GM12878 (cell line): ENCODE measurements around the gene MB21D2. TPM values are rescaled to one million over a fixed set of nuclear protein-coding genes. Genes with fewer than 3 reads are reported as not detected.

Experiments
- BCL3 ChIP-seq: IDR thresholded peaks from 2 replicates; pipeline ENCODE4 v1.6.1; 2011; ENCODE audit warnings: borderline replicate concordance, low read depth, mild to moderate bottlenecking, moderate library complexity, low read length; ENCODE audit not compliant: insufficient read depth, poor library complexity, severe bottlenecking
- BMI1 ChIP-seq: fragments of 450-650 bp; IDR thresholded peaks from 2 replicates; pipeline ENCODE4 v1.6.1; 2016; ENCODE audit warnings: mild to moderate bottlenecking, moderate library complexity, borderline replicate concordance
- RELA ChIP-seq: fragments of 450-650 bp; IDR thresholded peaks from 2 replicates; pipeline ENCODE4 v1.8.0; 2014; ENCODE audit warnings: borderline replicate concordance; ENCODE audit not compliant: partially characterized antibody
- REST ChIP-seq: IDR thresholded peaks from 2 replicates; pipeline ENCODE4 v1.6.1; 2012; ENCODE audit warnings: mild to moderate bottlenecking, low read depth, low read length
- SRF ChIP-seq, 2 experiments: IDR thresholded peaks; 2 replicates each; pipeline ENCODE4 v1.6.1; 2011; ENCODE audit warnings: low read depth in 2 of 2, low read length in 2 of 2, mild to moderate bottlenecking in 1 of 2, moderate library complexity in 1 of 2
- TCF7 ChIP-seq: IDR thresholded peaks from 2 replicates; pipeline ENCODE4 v1.6.1; 2014; ENCODE audit warnings: antibody characterized with exemption, borderline replicate concordance
- WRNIP1 ChIP-seq: IDR thresholded peaks from 2 replicates; pipeline ENCODE4 v1.6.1; 2011; ENCODE audit warnings: low read depth, low read length, improper control_type of control experiment, borderline replicate concordance
- polyA plus RNA-seq, 11 experiments: library from polyadenylated mRNA; depleted of rRNA in 4 of 11; unstranded in 6 of 11; stranded (reverse) in 5 of 11; fragments of >200 nt; fragmentation: Nextera tagmentation in 4 of 11; fragmentation: Illumina TruSeq in 1 of 11; extraction: Ambion mirVana in 4 of 11; extraction: Trizol in 1 of 11; gene quantifications; 1 replicate in 1 of 11; 2 replicates in 10 of 11; pipeline versions ENCODE4 v1.2.1 to v1.2.3, GENCODE V29; 2011 to 2016; ENCODE audit warnings: inconsistent platforms in 2 of 11, missing spikeins in 2 of 11, low read depth in 1 of 11
- total RNA-seq, 4 experiments: library from RNA; depleted of rRNA in 3 of 4; stranded (reverse); fragments of >200 nt in 3 of 4; fragmentation: Illumina TruSeq in 1 of 4; extraction: Trizol in 1 of 4; gene quantifications; 2 replicates each; pipeline versions ENCODE4 v1.2.1 to v1.2.3, GENCODE V29; 2013 to 2021
- TF ChIP-seq, protein P1 (sequence below): fragments of 450-650 bp; IDR thresholded peaks from 2 replicates; pipeline ENCODE4 v1.6.1; 2017; ENCODE audit warnings: low read depth, mild to moderate bottlenecking, moderate library complexity

MB21D2 gene
- total and polyA plus RNA-seq, 10 of the 15 experiments (the other 5 are each of a cell fraction or from before 2014, with no cell fraction given), result 7.9 to 21.2 (median 15.3) TPM

DNA sequence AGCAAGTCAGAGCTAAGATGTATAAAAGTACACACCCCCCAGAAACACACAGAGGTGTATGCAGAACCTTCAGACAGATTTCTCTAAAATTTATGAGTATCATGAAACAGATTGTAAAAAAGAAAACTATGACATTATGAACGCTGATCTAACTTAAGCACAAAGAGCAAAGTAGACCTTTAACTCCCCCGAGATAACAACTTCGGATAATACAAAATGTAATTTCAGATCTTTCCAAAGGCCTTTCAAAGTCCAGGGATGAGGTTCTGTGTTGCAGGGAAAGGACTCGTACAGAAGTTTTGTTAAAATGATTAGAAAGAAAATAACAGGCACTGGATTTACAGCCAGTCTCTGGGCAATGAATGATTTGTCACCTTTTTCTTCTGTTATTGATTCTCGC, 97.5 kb downstream of the MB21D2 start (continued):
- TF ChIP-seq BMI1 (no peak), SRF (IDR thresholded peaks at IDR 0.05; ENCODE audit: low read depth in 2 of 2, low read length in 2 of 2) (no peak), RELA (no peak), WRNIP1 (no peak), BCL3 (no peak), TCF7 (no peak), REST (no peak)
- TF ChIP-seq, protein P1, sequence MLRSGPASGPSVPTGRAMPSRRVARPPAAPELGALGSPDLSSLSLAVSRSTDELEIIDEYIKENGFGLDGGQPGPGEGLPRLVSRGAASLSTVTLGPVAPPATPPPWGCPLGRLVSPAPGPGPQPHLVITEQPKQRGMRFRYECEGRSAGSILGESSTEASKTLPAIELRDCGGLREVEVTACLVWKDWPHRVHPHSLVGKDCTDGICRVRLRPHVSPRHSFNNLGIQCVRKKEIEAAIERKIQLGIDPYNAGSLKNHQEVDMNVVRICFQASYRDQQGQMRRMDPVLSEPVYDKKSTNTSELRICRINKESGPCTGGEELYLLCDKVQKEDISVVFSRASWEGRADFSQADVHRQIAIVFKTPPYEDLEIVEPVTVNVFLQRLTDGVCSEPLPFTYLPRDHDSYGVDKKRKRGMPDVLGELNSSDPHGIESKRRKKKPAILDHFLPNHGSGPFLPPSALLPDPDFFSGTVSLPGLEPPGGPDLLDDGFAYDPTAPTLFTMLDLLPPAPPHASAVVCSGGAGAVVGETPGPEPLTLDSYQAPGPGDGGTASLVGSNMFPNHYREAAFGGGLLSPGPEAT, result no peak
- TF ChIP-seq, all 136 proteins: peak for 0
